Psoas muscle (tissue), 8 donors: ENCODE measurements around the gene GABRP. TPM values are rescaled to one million over a fixed set of nuclear protein-coding genes. Genes with fewer than 3 reads are reported as not detected.

ENCODE experiments used
- ATAC-seq, 4 donors: fragments of 200-7000 bp; cut with Tn5 transposase; one replicate each; pipeline ENCODE4 v1.9.1; 2020; ENCODE audit warnings: moderate library complexity in 3 of 4, mild to moderate bottlenecking in 2 of 4
- DNase-seq, 2 donors: peaks; one replicate each; pipeline ENCODE4 v3.0.0-alpha.2; 2020
- H3K27ac ChIP-seq: fragments of 200-600 bp; one replicate; pipeline ENCODE4 v1.8.0; 2022
- H3K27me3 ChIP-seq, 3 donors: fragments of 200-600 bp in 1 of 3; one replicate each; pipeline versions ENCODE4 v1.6.1 to v1.8.0; 2013 to 2022; ENCODE audit warnings: low read length in 2 of 3, mild to moderate bottlenecking in 2 of 3, moderate library complexity in 1 of 3; ENCODE audit not compliant: insufficient read depth in 3 of 3
- H3K36me3 ChIP-seq, 2 donors: fragments of 200-600 bp in 1 of 2; one replicate each; pipeline versions ENCODE4 v1.6.1 to v1.8.0; 2013 to 2022; ENCODE audit warnings: low read depth in 1 of 2, mild to moderate bottlenecking in 1 of 2, moderate library complexity in 1 of 2; ENCODE audit not compliant: insufficient read depth in 1 of 2
- H3K4me1 ChIP-seq: fragments of 200-600 bp; one replicate; pipeline ENCODE4 v1.8.0; 2022
- H3K4me3 ChIP-seq: fragments of 200-600 bp; one replicate; pipeline ENCODE4 v1.8.0; 2022; ENCODE audit warnings: mild to moderate bottlenecking
- H3K9me3 ChIP-seq: fragments of 200-600 bp; one replicate; pipeline ENCODE4 v1.8.0; 2022
- CTCF ChIP-seq: fragments of 200-600 bp; IDR thresholded peaks from one replicate; pipeline ENCODE4 v1.8.0; 2022; ENCODE audit warnings: antibody characterized with exemption
- WGBS, 3 donors: extraction: QIAGEN DNeasy Blood & Tissue Kit; methylation state at CpG; one replicate each; pipeline versions ENCODE4 v1.1.6 to v1.1.7; 2013; 5-methylcytosine and 5-hydroxymethylcytosine counted together
- intact Hi-C, 2 donors: fragments of 100-400 bp; cut with DNase I; formaldehyde crosslinking; loops; one replicate each; pipeline versions ENCODE4 v1.11.0 to v1.14.2; 2022
- polyA plus RNA-seq, 3 donors: library from polyadenylated mRNA; stranded (reverse); fragments of 200-250 nt; gene quantifications; one replicate each; pipeline ENCODE4 v1.2.3, GENCODE V29; 2013
- total RNA-seq, 4 donors: library from RNA; stranded (reverse); fragmentation: NEBNext Ultra II Directional in 2 of 4; extraction: Animal tissue kit (Norgen Biotek cat#: 25700) in 2 of 4; gene quantifications; one replicate each; pipeline versions ENCODE4 v1.2.1 to v1.2.4, GENCODE V29; 2021 to 2023
- donor health status: healthy with polysubstance abuse.
- donor health status: DM: no; HTN: no; CAD: no; lungs with moderate emphysema.
- donor health status: Bipolar disorder and iron deficiency.
- donor health status: healthy.
- donor health status: DM: yes; HTN: yes; CAD: no.
- donor health status: DM: no; HTN: no; CAD: no.
- donor health status: DM: no; HTN: no; CAD: no.
- donor health status: DM: yes; HTN: yes; CAD: no.

GABRP gene
- total and polyA plus RNA-seq, 7 donors, result 0.01 to 0.08 (median 0.04) TPM; not detected in 4

DNA sequence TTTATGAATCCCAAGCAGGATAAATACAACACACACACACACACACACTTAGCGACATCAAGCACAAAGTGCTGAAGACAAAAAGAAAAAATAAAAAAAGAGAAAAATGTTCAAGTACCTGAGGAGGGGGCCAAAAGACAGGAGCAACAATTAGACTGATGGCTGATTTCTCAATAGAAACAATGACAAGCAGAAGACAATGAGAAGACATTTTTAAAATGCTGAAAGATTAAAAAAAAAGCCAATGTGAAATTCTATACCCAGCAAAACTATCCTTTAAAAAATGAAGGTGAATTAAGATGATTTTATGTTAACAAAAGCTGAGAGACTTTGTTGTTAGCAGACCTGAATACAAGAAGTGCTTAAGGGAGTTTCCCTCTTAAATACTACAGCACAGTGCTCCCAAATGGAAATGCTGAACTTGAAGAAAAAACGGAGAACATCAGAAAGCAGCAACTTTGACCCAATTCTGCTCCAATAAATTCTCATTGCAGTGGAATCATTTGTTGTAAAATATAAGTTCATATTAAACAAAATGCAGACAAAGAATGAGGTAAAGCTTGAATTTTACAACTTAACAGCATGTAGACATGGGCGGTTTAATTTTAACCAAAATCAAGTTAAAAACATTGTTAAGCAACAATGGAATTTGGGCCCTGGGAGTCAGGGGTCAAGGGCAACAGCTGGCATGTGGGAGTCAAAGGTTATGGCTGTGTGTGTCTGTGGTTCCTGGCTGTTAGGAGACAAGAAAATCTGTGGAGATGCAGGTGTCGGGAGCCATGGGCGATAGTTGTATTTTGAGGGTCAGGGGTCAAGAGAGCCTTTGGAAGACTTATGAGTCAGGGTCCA is 77.5 kb downstream of the GABRP start:
- 86 to 91% (median 89%) methylated on average over 5 of the region's 5 CpGs for WGBS, 3 donors
- Histone ChIP-seq H3K36me3 (no peaks in the 10 kb centered on the region), H3K27ac (no peak overlapping the region), H3K4me1 (no peaks in the 10 kb centered on the region), H3K27me3 (peaks cover 0 to 12% (median 7%) of the 10 kb centered on the region in 3 donors), H3K4me3 (no peak overlapping the region), H3K9me3 (peaks cover 2% of the 10 kb centered on the region)
- no peak for ATAC-seq
- TF ChIP-seq CTCF, result no peak
- intact Hi-C loops, result no loop called here
- DNase-seq, result no peak

GRCh38 chr5:170861667-170861916 is 78.1 kb downstream of the GABRP start:
- intact Hi-C loops, result no loop called here
- TF ChIP-seq CTCF, result no peak
- DNase-seq (peak in 1 of 2 donors; percentile 42), ATAC-seq (no peak)
- 4 to 11% (median 10%) methylated on average over 15 to 26 of the region's 26 CpGs for WGBS, 3 donors
- no peaks in the 10 kb centered on the region for H3K4me1 ChIP-seq
- H3K4me3 ChIP-seq, result peak overlapping the region; percentile 64
- peaks cover 0 to 12% (median 7%) of the 10 kb centered on the region in 3 donors for H3K27me3 ChIP-seq
- H3K36me3 ChIP-seq, result no peaks in the 10 kb centered on the region
- peaks cover 2% of the 10 kb centered on the region for H3K9me3 ChIP-seq
- H3K27ac ChIP-seq, result no peak overlapping the region

DNA sequence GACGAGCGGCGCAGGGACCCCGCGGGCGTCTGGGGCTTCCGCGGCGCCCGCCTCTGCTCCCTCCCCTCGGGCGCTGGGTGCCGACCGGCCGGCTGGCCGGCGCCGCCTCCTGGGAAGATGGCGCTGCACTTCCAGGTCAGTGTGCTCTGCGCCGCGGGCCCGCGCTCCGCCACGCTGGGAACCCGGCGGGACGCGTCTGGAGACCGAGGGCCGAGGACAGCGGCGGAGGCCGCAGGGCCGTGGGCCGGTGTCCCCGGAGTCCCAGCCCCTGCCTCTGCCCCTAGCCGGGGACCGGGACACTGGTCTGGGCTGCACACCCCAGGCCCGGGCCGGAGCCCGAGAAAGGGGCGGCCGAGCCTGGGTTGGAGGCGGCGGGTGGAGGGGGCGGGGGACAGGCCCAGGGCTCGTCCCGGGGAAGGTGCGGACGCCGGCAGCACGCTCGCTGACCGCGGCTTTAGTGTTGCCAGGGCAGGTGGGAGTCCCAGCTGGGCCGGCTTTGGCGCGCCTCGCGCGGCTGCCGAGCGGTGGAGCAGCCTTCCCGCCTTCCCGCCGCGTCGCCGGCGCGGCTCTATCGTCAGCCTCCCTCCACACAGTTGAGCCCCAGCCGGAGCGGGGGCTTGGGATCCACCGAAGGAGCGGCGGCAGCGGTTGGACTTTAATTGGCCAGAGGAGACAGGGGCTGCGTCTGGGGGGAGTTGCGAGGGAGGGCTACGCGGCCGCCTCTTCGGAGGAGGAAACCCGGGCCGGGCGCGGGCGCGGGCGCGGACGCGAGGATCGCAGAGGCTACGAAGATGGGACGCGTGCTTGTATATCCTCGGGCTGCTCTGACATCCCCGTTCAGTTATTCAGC is 78.6 kb downstream of the GABRP start, which contains the start of gene RANBP17:
RANBP17 (plus strand) TSS at position 102 of the 850 bp plus-strand sequence.
- ATAC-seq (peak; percentile 32 to 58 (median 42)), DNase-seq (peak; percentile 46 to 55)
- peak within 1 kb of the TSS; percentile 64 for H3K4me3 ChIP-seq
- no peak within 1 kb of the TSS for H3K27ac ChIP-seq
- H3K27me3 ChIP-seq, result peaks cover 0 to 12% (median 7%) of the 10 kb centered on the region in 3 donors
- intact Hi-C loops, result no loop called here
- 0 to 1% (median 1%) methylated on average over 63 to 102 of the region's 102 CpGs for WGBS, 3 donors
- H3K36me3 ChIP-seq, result no peaks in the 10 kb centered on the region
- peaks cover 2% of the 10 kb centered on the region for H3K9me3 ChIP-seq
- TF ChIP-seq CTCF, result no peak
- no peaks in the 10 kb centered on the region for H3K4me1 ChIP-seq

- Histone ChIP-seq H3K4me1 (no peaks in the 10 kb centered on the region), H3K27me3 (peaks cover 0 to 12% (median 7%) of the 10 kb centered on the region in 3 donors), H3K9me3 (peaks cover 2% of the 10 kb centered on the region), H3K27ac (no peak overlapping the region), H3K36me3 (no peaks in the 10 kb centered on the region), H3K4me3 (no peak overlapping the region)
- no peak for TF ChIP-seq CTCF
- no peak for DNase-seq
- 88 to 92% (median 89%) methylated on average over 3 of the region's 3 CpGs for WGBS, 3 donors
- ATAC-seq, result no peak
- intact Hi-C loops, result no loop called here
These were observed 80.1 kb downstream of the GABRP start for GRCh38 chr5:170863646-170864045.

Other genes with a start within 250 kb of the GABRP start
- 1 to 10 TPM; 1.0 to 3.2 (median 1.3) TPM for gene RANBP17, start 78.3 kb downstream of the GABRP start, total RNA-seq
- under 1 TPM; 0.03 to 0.08 (median 0.05) TPM for gene RANBP17, start 78.3 kb downstream of the GABRP start, polyA plus RNA-seq